GDM1 (cell line): ENCODE data around the gene TEAD3.

ENCODE experiments used
- DNase-seq: peaks from one replicate; lab custom pipeline; 2025; lab: John Stamatoyannopoulos, UW

TEAD3 gene

GRCh38 chr6:35492258-35492973 is 4.5 kb downstream of the TEAD3 start:
- DNase-seq = no peak

- no peak for DNase-seq
These were observed 5.2 kb downstream of the TEAD3 start for GRCh38 chr6:35491558-35492257.

- DNase-seq = no peak
These were observed 5.9 kb downstream of the TEAD3 start for GRCh38 chr6:35490821-35491557.

- DNase-seq = no peak
These were observed 6.7 kb downstream of the TEAD3 start for GRCh38 chr6:35489995-35490791.

GRCh38 chr6:35489066-35489465 is 7.8 kb downstream of the TEAD3 start:
- DNase-seq = no peak

GRCh38 chr6:35488517-35488862 is 8.4 kb downstream of the TEAD3 start:
- DNase-seq = no peak

- DNase-seq = peak; percentile 68
These were observed 9.0 kb downstream of the TEAD3 start for GRCh38 chr6:35487658-35488516.

GRCh38 chr6:35486005-35486925 is 10.6 kb downstream of the TEAD3 start:
- DNase-seq = no peak

GRCh38 chr6:35485402-35485877 is 11.4 kb downstream of the TEAD3 start:
- no peak for DNase-seq

- DNase-seq = no peak
These were observed 11.9 kb downstream of the TEAD3 start for GRCh38 chr6:35484921-35485392.

- DNase-seq = no peak
These were observed 12.8 kb downstream of the TEAD3 start for GRCh38 chr6:35483893-35484645.

GRCh38 chr6:35483490-35483889 is 13.4 kb downstream of the TEAD3 start:
- no peak for DNase-seq

- DNase-seq = no peak
These were observed 13.8 kb downstream of the TEAD3 start for GRCh38 chr6:35483062-35483461.

- no peak for DNase-seq
These were observed 15.7 kb downstream of the TEAD3 start for GRCh38 chr6:35481226-35481625.

GRCh38 chr6:35480176-35480575 is 16.7 kb downstream of the TEAD3 start:
- no peak for DNase-seq

- no peak for DNase-seq
These were observed 18.6 kb downstream of the TEAD3 start for GRCh38 chr6:35478259-35478658.

- no peak for DNase-seq
These were observed 19.2 kb downstream of the TEAD3 start for GRCh38 chr6:35477551-35478179.

GRCh38 chr6:35477028-35477427 is 19.9 kb downstream of the TEAD3 start:
- DNase-seq = no peak

GRCh38 chr6:35476004-35476403 is 20.9 kb downstream of the TEAD3 start:
- no peak for DNase-seq
